HG02763 (cell line): Measurements from ENCODE around the gene KRT75.

ENCODE experiments used
- ATAC-seq: cut with Tn5 transposase; IDR thresholded peaks from one replicate; pipeline ENCODE4 v1.9.1; 2021; ENCODE audit warnings: mild to moderate bottlenecking, moderate library complexity; ENCODE audit not compliant: unreplicated experiment

Gene KRT75

GRCh38 chr12:52440821-52441319 lies 6.7 kb upstream of the KRT75 start:
- no peak for ATAC-seq

- no peak for ATAC-seq
Observed at GRCh38 chr12:52439845-52440244, 5.7 kb upstream of the KRT75 start.

- ATAC-seq = no peak
Observed at GRCh38 chr12:52439420-52439819, 5.2 kb upstream of the KRT75 start.

GRCh38 chr12:52438305-52439301 lies 4.4 kb upstream of the KRT75 start:
- no peak for ATAC-seq

GRCh38 chr12:52437508-52437907 lies 3.3 kb upstream of the KRT75 start:
- ATAC-seq = no peak

- ATAC-seq = no peak
Observed at GRCh38 chr12:52436828-52437474, 2.8 kb upstream of the KRT75 start.

- no peak for ATAC-seq
Observed at GRCh38 chr12:52436000-52436827, 2.0 kb upstream of the KRT75 start.

- ATAC-seq = no peak
Observed at GRCh38 chr12:52435659-52435999, 1.5 kb upstream of the KRT75 start.

- no peak for ATAC-seq
Observed at GRCh38 chr12:52434760-52435530, 774 bp upstream of the KRT75 start.

- ATAC-seq = no peak
Observed at GRCh38 chr12:52433501-52434080, 580 bp downstream of the KRT75 start.

- no peak for ATAC-seq
Observed at GRCh38 chr12:52432559-52433207, 1.5 kb downstream of the KRT75 start.

GRCh38 chr12:52428121-52428520 lies 6.0 kb downstream of the KRT75 start:
- no peak for ATAC-seq

GRCh38 chr12:52427083-52427482 lies 7.1 kb downstream of the KRT75 start:
- ATAC-seq = no peak

GRCh38 chr12:52426034-52426433 lies 8.1 kb downstream of the KRT75 start:
- ATAC-seq = no peak

- no peak for ATAC-seq
Observed at GRCh38 chr12:52425466-52425865, 8.7 kb downstream of the KRT75 start.

- no peak for ATAC-seq
Observed at GRCh38 chr12:52423661-52424500, 10.3 kb downstream of the KRT75 start.

- no peak for ATAC-seq
Observed at GRCh38 chr12:52423035-52423434, 11.1 kb downstream of the KRT75 start.

GRCh38 chr12:52419656-52420055 lies 14.5 kb downstream of the KRT75 start:
- ATAC-seq = no peak
